Stimulated activated CD4-positive, alpha-beta T cell treated with anti-CD3 and anti-CD28 coated beads, Interleukin-1b, Interleukin-23, amount 100 ng/mL, for 1 hour (primary cell): Measurements from ENCODE around the gene SIGLEC8.

ENCODE experiments used
- DNase-seq, 2 donors: peaks; one replicate each; pipeline ENCODE4 v3.0.0-alpha.2; 2020; ENCODE audit warnings: low read depth in 2 of 2

SIGLEC8 gene

GRCh38 chr19:51402117-51402516 lies 56.1 kb downstream of the SIGLEC8 start:
- no peak for DNase-seq
